ENCODE data around the gene GRSF1. TPM values are rescaled to one million over a fixed set of nuclear protein-coding genes. Genes with fewer than 3 reads are reported as not detected.

Gene GRSF1
- polyA plus RNA-seq, 1 donor, result 145 TPM

Other genes with a start within 250 kb of the GRSF1 start
- not detected for gene AMBN, start 247.6 kb downstream of the GRSF1 start, polyA plus RNA-seq (ENCODE audit: insufficient read length)
- 2.9 TPM for gene ENAM, start 211.1 kb downstream of the GRSF1 start, polyA plus RNA-seq (ENCODE audit: insufficient read length)
- gene JCHAIN, start 173.4 kb downstream of the GRSF1 start, polyA plus RNA-seq (ENCODE audit: insufficient read length), result 0.93 TPM
- gene UTP3, start 151.4 kb downstream of the GRSF1 start, polyA plus RNA-seq (ENCODE audit: insufficient read length), result 21.2 TPM
- 85.5 TPM for gene RUFY3, start 117.9 kb downstream of the GRSF1 start, polyA plus RNA-seq (ENCODE audit: insufficient read length)
- gene MOB1B, start 62.5 kb upstream of the GRSF1 start, polyA plus RNA-seq (ENCODE audit: insufficient read length), result 27.4 TPM
- gene DCK, start 153.8 kb upstream of the GRSF1 start, polyA plus RNA-seq (ENCODE audit: insufficient read length), result 22.0 TPM

All from hindlimb muscle (tissue), 1 donor.